DOHH2 (cell line): ENCODE data around the gene ABI2.

Experiments
- EZH2phosphoT487 ChIP-seq: fragments of 200-600 bp; sonication (generic); IDR thresholded peaks from 2 replicates; pipeline ENCODE4 v1.6.1; 2017; ENCODE audit warnings: borderline replicate concordance, mild to moderate bottlenecking, antibody characterized with exemption, low read length, moderate library complexity, mixed read lengths
- TF ChIP-seq, protein P1 (sequence below): fragments of 200-600 bp; sonication (generic); IDR thresholded peaks from one replicate; pipeline ENCODE4 v1.5.1; 2014; ENCODE audit warnings: antibody characterized with exemption, mild to moderate bottlenecking, low read depth, low read length; ENCODE audit not compliant: poor library complexity, severe bottlenecking

DNA sequence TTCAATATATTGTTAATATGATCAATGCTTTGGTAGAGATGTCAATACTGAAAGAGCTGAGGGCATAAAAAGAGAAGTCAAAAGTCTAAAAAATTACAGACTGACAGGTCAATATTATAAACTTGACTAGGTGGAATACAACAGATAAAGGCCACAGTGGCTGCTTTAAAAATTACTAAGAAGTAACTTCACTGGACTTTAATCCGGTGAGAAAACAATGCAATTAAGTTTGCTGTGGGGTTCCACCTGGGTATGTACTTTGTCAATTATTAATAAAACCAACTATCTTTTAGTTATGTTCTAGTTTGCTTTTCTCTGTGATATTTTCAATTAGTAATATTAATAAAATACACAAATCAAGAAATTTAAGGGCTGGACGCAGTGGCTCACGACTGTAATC is 162.2 kb downstream of the ABI2 start:
- TF ChIP-seq, protein P1, sequence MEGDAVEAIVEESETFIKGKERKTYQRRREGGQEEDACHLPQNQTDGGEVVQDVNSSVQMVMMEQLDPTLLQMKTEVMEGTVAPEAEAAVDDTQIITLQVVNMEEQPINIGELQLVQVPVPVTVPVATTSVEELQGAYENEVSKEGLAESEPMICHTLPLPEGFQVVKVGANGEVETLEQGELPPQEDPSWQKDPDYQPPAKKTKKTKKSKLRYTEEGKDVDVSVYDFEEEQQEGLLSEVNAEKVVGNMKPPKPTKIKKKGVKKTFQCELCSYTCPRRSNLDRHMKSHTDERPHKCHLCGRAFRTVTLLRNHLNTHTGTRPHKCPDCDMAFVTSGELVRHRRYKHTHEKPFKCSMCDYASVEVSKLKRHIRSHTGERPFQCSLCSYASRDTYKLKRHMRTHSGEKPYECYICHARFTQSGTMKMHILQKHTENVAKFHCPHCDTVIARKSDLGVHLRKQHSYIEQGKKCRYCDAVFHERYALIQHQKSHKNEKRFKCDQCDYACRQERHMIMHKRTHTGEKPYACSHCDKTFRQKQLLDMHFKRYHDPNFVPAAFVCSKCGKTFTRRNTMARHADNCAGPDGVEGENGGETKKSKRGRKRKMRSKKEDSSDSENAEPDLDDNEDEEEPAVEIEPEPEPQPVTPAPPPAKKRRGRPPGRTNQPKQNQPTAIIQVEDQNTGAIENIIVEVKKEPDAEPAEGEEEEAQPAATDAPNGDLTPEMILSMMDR: no peak
- TF ChIP-seq EZH2phosphoT487: no peak
